ENCODE results near the gene LAD1.
A peak's percentile ranks its signal among the peaks of the same experiment; 100 is the strongest.

LAD1 gene

DNA sequence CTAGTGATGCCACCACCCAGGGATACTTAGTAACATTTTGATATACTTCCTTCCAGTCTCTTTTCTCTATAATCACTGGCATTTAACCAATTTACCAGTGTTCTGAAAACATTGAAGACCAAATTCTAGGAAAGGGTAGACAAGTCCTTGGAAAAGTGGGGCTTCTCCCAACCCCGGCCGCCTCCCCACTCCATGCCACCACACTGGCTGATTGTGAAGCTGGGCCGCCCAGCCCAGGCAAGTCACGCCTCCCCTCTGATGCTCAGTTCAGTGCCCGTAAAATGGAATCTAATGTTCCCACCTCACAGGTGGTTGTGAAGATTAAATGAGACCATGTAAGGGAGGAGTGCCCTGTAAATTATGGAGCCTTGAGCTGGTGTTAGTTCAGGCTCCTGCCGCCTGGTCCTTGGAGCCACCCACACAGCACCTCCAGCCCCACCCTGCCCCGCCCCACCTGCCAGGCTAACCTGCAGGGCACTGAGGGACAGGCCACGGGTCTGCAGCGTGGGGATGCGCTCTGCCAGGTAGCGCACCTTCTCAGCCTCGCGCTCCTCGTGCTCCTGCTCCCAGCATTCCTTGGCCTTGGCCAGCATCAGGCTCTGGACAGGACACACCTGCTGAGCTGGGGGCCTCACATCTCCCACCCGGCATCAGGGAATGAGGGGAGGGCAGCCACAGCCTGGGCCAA lies 15.1 kb upstream of the LAD1 start:
- no peak for DNase-seq

DNA sequence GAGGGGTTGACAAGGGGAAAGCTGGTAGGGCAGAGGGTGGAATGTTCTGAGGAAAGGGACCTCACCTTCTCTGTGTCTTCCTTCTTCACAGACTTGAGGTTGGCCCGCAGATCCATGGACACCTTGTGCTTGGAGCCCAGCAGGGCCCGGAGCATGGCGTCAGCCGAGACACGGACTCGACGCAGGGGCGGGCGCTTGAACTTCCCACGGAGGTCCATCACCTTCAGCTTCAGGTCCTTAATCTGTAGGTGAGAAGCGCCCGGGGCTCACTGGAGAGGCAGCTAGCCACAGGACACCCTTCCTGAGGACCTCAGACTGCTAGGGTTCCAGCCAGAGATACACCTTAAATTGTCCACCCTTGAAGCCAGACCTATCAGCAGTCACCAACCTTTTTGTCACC lies 12.2 kb upstream of the LAD1 start:
- DNase-seq: no peak

DNA sequence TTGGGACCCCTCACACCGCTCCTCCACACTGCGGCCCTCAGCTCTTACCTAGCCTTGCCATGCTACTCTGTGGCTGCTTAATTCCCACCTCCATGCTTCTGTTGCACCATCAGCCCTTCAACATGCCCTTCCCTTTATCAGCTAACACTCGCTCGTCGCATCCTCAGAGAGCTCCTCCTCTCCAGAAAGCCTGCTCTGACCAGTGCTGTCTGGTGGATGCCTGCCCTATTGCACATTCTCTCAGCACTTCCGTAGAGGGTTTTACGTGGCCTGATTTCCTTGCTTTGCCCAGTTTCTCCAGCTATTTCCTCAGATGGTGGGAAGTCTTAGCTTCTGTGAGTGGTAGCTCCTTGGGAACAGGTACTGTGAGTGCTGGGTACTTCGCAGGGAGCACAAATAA lies 10.3 kb upstream of the LAD1 start:
- no peak for DNase-seq

DNA sequence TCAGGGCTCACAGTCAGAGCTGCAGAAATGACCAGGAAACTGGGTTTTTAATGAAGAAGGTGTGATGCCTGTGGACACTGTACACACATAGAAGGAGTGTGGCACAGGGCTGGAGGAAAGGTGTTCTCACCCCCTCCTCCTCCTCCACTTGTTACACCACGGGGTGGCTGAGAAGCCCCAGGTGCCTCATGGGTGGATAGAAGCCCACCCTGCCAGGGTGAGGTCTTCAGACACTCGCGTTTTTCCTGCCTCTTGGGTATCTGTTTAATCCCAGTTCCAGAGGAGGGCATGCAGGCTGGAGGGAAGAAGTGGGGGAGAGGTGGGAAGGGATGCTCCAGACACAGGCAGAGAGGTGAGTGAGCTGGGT lies 9.7 kb upstream of the LAD1 start:
- DNase-seq: no peak

DNA sequence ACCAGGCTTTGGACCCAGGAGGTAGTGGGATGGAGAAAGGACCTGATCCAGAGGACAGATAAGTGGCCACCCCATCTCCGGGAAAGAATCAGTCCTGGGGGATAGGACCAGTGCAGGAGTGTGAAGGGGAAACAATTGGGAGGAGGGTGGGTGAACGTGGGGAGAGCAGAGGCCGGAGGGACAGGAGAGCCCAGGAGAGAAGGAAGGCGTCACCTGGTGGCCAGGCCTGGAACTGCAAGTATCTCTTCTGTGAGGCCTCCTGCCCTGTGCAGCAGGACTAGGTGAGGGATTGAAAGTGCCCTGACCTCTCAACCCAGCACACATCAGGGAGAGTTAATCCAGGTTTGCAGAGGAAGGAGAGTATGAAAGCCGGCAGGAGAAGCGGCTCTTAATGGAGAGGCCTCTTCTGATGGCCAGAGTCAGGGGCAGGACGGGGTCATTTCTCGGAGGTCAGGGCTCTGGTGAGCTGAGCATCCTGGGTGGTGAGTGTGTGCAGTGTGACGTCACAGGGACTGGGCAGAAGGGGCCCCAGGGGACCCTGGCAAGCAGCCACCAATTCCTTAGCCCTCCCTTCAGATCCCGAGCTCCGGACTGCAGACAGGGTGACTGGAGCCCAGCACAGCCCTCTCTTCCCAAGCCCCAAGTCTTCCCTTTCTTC lies 9.2 kb upstream of the LAD1 start:
- peak; percentile 74 for DNase-seq

DNA sequence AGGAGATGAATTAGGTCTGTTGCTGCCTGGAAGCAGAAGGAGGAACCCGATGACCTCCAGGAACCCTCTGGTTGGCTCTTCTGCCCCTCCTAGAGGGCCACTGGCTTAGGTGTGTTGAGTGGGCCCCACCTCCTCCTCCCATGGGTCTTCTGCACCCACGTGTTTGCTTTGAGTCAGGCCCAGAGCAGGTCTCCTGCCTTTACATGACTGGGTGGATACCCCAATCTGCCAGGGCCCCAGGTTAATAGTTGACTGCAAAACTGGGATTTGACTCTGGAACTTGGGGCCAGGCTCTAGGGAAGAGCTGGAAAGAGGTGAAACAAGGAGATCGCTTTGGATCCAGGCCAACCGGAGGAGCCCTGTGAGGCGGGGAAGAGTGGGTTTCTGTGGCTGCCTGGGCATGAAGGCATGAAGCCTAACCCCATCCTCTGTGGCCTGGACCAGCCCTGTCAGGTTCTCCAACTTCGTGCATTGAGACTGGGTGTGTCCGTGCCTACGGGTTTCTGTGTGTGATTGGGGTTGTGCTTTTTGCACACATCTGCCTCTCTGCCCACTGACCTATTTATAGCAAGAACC lies 7.8 kb upstream of the LAD1 start:
- no peak for DNase-seq

DNA sequence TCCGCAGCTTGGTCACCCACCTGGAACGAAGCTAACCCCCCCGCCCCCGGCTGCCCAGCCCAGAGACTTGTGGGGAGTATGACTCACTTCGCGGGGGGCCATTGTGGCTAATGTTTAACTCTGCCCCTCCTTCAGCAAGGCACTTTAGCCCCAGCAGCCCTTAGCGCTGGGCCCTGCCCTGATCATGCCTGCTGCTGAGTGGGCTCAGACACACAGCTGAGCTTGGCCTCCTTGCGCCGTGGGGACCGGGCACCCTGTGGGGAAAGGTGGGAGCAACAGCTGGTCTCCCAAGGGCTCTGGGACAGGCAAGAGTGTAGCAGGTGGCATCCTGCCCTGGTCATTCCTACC lies 6.3 kb upstream of the LAD1 start:
- no peak for DNase-seq

DNA sequence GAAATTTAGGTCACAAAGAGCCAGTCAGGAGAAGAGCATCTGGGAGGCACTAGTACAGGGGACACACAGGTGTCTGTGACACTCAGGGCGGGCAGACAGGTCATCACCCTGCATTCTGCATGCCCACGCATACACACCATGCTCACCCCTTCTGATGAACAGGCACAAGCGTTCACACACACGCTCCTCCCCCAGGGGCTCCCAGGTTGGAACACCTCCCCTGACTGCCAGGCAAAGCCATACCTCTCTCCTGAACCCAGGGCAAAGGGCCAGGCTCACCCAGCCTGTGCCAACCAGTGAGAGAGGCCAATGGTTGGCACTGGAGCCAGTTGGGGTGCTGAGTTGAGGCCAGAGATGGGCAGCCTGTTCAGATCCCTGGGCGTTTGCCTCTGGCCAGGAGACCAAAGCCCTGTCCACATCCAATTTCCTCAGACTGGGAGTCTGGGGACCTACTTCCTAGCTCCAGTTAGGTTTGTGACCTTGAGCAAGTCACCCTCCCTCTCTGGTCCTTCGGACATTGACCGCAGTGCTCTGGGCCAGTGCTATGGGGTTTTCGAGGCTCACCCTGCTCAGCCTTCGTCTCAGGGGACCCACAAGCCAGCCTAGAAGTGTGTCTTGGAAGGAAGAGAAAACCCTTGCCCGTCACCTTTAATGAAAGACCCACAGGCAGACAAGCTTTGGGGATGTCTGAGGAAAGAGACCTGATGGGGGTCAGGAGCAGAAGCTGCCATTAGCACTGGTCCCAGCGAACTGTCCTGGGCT lies 5.8 kb upstream of the LAD1 start:
- no peak for DNase-seq

DNA sequence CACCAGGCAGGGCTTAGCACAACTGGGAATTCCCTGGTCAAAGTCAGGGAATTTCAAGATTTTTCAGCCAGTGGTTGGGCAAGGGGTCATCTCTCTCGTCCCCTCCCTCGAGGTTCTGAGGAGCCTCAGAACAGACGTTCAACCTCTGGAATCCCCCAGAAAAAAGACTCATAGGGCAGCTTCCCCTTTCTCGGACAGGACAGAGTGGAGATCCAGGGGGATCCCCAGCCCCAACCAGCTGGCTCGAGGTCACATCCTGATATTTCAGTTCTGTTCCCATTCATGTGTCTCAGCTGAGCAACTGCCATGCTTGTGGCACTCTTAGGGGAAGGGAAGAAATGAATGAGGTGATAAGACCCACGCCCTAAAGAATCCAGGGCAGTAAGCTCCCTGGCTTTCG lies 4.9 kb upstream of the LAD1 start:
- no peak for DNase-seq

DNA sequence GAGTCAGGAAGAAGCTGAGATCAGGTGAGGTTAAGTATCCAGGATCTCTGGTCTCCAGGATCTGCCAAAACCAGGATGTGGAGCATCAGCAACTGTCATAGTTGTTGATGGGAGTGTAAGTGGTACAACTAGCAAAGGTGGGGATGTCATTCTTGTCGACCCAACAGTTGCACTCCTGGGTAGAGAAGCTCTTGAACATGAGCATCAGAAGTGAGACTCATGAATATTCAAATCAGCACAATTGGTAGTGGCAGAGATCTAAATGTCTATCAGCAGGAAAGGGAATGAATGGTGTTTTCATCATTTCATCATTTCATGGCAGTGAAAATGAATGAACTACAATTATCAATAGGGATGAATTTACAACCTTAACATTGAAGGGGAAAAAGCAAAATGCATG lies 4.2 kb upstream of the LAD1 start:
- no peak for DNase-seq

DNA sequence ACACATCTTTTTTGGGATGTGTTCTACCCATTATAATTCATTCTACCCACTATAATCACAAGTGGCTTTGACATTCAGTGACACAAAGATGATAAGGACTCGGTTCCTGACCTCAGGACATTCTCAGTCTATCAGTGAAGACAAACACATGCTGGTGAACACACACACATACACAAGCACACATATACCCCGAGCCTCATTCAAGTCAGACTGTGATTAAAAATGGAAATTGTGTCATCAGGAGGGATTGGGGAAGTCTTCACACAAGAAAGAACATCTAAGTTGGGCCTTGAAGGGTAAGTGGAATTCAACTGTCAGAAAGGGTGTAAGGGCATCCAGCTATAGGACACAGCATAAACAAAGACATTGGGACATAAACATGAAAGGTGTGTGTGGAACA lies 2.6 kb upstream of the LAD1 start:
- DNase-seq: no peak

DNA sequence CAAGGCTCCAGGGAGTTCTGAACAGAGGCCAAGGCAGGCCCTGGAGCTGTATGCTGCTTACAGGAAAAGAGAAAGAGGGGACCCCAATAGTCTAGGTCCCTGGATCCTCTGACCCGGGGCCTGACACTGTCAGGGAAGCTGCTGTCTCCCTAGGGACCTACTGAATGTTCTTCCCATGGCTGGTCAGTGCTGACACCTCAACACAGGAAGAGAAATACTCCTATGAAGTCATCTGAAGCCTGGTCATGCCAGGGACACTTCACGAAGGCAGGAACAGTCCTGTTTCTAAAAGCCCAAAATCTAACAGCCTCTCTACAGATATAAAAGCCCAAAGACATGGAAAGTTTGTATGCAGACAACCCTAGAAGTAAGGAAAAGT lies 1.7 kb upstream of the LAD1 start:
- no peak for DNase-seq

DNA sequence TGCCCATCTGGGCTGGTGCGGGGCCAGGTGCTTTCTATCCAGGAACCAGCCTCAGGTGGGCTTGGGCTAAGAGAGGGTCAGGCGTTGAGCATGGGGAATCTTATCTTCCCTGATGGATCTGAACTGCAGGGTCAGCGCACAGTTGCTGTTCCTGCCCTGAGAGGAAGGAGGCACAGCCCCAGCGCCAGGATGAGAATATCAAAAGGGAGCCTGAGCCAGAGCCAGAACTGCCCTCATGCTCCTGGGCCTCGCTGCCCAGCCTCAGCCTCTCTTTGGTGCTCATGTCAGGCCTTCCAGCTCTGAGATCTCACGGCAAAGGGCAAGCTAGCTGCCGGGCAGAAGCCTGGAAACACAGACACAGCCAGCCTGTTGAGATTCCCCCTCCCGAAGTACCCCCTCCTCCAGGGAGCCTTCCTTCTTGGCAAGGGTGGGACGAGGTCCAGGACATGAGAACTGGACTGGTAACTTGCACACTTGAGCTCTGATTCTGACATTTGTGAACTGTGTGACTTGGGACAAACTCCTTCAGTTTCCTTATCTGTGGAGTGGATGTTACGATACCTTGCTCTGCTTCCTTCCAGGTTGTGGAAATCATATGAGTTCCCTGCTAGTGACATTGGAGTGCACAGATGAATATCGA lies 1.2 kb upstream of the LAD1 start:
- no peak for DNase-seq

DNA sequence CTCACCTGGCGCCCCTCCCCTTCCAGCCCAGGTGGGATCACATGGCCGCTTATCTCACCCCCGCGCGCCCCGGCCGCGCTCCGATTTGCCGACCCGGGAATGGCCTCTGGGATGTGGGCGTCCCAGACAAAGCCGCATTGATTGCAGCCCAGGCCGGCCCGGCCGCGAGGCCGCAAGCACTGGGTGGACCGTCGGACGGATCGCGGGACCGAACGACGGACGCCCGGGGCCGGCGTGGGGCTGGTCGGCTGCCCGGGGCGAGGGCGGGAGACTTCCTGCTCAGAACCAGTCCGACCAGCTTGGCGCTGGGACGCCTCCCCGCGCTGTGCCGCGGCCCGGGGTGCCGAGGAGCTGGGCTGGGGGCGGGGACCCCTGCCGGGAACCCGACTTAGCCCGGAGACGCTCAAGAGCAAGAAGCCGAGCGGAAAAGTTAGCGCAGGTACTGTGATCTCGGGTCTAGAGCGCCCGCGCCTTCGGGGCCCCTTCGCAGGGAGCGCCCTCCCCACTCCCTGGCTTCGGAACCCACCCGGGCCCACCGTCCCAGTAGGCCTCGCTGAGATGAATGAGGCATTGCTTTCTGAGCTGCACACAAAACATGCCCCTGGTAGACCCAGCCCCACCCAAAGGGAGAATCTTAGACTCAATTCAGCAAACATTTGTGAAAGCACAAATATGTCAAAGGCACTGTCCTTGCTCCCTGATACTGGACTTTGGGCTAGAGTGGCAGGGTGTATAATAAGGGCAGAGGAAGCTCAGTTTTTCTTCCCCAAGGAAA lies 415 bp upstream of the LAD1 start:
- peak; percentile 61 for DNase-seq

DNA sequence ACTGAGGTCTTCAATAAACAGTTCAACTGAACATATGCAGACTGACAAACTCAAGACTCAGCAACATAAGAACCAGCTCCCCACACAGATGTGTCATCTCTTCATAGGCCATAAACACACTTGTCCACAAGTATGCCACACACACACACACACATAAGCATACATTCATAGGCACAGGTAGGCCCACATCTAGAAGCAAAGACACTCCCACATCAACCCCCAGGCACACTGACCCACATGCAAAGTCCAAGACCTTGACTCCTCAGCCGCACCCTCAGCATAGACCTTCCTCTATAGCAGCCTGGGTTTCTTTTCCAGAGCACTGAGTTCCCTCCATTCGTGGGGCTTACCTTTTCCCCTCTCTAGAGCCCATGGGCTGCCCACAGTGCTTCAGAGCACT lies 1.4 kb downstream of the LAD1 start:
- no peak for DNase-seq

DNA sequence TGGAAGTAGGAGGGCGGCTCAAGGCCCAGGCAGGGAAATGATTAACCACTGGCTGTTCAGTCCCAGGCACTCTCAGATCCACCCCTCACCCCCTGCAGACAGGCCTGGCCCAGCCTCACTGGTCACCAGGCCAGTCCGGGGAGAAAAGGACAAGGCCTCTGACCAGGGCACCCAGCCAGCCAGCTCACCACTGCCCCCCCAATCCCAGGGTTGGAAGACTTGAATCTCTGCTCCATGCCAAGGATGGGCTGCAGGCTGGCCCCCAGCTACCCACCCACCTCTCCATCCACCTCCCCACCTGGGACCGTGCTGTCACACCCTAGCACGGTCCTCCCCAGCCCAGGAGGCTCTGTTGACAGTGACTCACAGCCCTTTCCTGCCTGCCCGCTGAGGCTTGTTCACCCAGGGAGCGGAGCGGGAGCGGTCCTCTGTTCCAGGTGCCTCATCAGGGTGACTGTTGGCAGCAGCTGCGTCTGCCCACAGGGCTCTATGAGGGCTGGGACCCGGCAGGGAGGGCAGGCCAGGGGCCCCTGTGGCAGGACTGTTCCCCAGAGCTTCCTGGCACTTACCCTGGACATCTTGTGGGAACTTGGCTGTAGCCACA lies 2.2 kb downstream of the LAD1 start:
- peak; percentile 25 for DNase-seq

DNA sequence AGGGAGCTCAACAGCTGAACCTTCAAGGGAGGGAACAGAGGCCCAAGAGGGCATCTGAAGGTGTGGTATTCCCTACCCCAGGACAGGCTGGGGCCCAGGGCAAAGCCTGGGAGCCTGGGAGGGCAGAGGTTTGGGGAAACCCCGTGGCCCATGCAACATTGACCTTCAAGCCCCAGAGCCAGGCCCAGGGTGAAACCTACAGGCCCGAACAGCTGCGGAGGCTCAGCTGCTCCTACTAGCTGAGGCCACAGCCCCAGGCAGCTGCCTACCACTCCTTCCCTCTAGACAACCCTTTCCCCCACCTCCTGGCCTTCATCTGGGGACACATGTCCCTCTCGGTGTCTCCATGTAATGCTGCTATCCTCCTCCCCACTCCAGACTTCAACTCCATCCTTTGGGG lies 3.2 kb downstream of the LAD1 start:
- DNase-seq: no peak

DNA sequence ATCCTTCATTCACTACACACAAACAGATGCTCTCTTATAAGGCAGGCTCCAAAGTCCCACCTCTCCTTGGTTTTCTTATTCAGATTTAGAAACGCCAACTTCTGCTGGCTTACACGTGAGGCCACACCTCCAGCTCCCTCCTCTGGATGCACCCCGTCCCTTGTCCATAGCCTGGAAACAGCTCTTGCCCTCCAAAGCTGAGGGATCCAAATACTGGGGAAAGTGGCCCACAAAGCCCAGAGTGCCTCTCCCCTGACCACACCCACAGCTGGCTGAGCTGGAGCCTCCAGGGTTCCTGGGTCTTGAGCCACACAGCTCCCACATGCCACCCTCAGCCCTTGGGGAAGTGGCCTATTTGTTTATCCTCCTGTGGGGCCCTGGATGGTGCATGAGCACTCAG lies 4.5 kb downstream of the LAD1 start:
- DNase-seq: no peak

DNA sequence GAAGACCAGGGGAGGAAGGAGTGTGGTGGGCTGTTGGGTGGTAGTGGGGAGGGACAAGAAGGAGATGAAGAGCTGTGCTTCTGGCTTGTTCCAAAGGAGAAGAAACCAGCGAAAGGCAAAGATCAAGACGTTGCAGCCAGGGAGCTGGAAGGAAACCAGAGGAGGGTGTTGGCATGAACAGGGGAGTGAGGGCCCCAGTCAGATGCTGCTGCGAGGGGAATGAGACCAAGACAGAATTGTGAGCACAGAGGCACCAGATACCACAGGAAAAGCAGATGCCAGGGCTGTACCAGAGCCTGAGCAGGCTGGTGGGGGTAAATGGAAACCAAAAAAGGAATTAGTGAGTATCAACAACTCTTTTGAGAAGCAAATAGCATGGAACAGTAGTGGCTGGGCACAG lies 6.0 kb downstream of the LAD1 start:
- no peak for DNase-seq

DNA sequence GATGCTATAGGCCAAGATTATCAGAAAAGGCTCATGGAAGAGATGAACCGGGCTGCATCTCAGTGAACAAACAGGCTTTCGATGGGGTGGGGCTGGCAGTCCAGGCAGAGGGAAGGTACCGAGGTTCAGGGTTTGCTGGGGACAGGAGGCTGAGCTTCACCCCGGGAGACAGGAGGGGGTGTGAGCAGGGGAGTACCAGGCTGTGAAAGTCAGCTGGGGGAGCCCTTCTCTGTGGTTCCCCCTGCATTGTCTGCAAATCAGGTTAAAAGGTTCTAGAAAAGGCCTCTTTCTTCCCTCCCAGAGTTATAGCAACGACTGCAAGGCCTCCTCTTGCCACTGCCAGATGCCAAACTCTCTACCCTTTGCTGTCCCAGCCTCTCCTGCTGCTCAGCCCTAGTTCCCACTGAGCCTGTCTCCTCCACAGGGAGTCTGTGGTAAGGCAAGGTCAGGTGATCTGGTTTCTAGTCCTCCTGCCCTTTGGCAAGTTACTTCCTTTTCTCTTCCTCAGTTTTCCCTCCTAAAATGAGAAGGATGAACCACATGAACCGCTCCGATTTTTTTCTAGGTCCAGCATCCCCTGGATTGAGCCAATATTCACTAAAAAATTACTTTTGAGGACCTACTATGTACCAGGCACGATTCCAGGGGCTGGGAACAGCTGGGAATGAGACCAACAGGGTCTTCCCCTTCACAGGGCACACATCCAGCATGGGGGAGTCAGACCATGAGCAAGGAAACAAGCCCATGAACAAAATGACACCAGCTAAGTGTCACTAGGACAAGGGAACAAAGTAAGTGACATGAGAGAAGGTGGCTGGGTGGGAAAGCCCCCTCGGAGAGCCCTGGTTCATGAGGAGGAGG lies 7.2 kb downstream of the LAD1 start:
- DNase-seq: no peak

DNA sequence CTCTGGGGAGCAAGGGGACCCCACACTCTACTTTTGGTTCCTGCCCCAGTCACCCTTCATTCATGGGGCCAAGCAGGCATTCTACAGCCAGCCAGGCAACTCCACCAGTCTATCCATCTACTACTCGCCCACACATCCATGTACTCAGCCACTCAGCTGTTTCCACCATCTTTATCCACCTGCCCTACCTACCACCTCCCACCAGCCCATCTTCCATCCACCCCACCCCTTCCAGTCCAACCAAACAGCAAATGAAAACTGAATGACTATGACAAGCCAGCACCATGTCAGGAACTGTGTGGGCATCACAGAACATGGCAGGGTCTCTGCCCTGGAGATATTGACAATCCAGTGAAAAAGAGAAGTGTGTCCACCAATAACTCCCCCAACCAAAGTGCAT lies 7.9 kb downstream of the LAD1 start:
- no peak for DNase-seq

DNA sequence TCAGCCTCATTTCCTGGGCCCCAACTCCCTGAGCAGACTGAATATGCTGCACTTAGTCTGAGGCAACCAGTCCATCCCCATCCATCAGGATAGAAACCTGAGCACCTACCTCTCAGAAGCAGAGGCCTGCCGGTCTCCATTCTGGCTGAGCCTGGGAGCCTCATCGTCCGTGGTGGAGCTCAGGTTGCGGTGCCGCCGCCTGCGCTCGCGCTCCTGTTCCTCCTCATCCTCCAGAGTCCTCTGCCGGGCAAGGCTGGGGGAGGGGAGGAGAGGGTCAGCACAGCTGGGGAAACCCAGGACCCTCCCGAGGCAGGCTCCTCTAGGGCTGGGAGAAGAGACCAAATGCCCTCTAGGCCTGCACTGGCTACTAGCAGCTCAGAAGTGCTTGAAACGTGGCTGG lies 10.1 kb downstream of the LAD1 start:
- no peak for DNase-seq
